GM12878 (cell line): Measurements from ENCODE around the gene PRMT2. TPM values are rescaled to one million over a fixed set of nuclear protein-coding genes. Genes with fewer than 3 reads are reported as not detected.

Source experiments
- CHD1 ChIP-seq: IDR thresholded peaks from 2 replicates; pipeline ENCODE4 v1.6.1; 2012; ENCODE audit warnings: low read depth, low read length, improper control_type of control experiment
- MYC ChIP-seq: IDR thresholded peaks from 2 replicates; pipeline ENCODE4 v1.6.1; 2011; ENCODE audit warnings: mild to moderate bottlenecking, low read length, moderate library complexity, inconsistent platforms; ENCODE audit not compliant: insufficient read depth, insufficient replicate concordance, insufficient read length, severe bottlenecking
- PAX8 ChIP-seq: fragments of 450-650 bp; IDR thresholded peaks from 2 replicates; pipeline ENCODE4 v1.6.1; 2017; ENCODE audit warnings: mild to moderate bottlenecking, moderate library complexity
- ZNF217 ChIP-seq: fragments of 450-650 bp; IDR thresholded peaks from 2 replicates; pipeline ENCODE4 v1.6.1; 2017; ENCODE audit warnings: antibody characterized with exemption, mild to moderate bottlenecking
- polyA plus RNA-seq, 11 experiments: library from polyadenylated mRNA; depleted of rRNA in 4 of 11; unstranded in 6 of 11; stranded (reverse) in 5 of 11; fragments of >200 nt; fragmentation: Nextera tagmentation in 4 of 11; fragmentation: Illumina TruSeq in 1 of 11; extraction: Ambion mirVana in 4 of 11; extraction: Trizol in 1 of 11; gene quantifications; 1 replicate in 1 of 11; 2 replicates in 10 of 11; pipeline versions ENCODE4 v1.2.1 to v1.2.3, GENCODE V29; 2011 to 2016; ENCODE audit warnings: inconsistent platforms in 2 of 11, missing spikeins in 2 of 11, low read depth in 1 of 11
- total RNA-seq, 4 experiments: library from RNA; depleted of rRNA in 3 of 4; stranded (reverse); fragments of >200 nt in 3 of 4; fragmentation: Illumina TruSeq in 1 of 4; extraction: Trizol in 1 of 4; gene quantifications; 2 replicates each; pipeline versions ENCODE4 v1.2.1 to v1.2.3, GENCODE V29; 2013 to 2021
- TF ChIP-seq, protein P1 (sequence below): fragments of 450-650 bp; IDR thresholded peaks from 2 replicates; pipeline ENCODE4 v1.6.1; 2017; ENCODE audit warnings: mild to moderate bottlenecking, moderate library complexity
- TF ChIP-seq, protein P2 (sequence below): fragments of 450-650 bp; IDR thresholded peaks from 2 replicates; pipeline ENCODE4 v1.6.1; 2018; ENCODE audit warnings: borderline replicate concordance, mild to moderate bottlenecking; ENCODE audit not compliant: partially characterized antibody

The PRMT2 gene
- total and polyA plus RNA-seq, 10 of the 15 experiments (the other 5 are each of a cell fraction or from before 2014, with no cell fraction given) = 16.1 to 48.6 (median 36.2) TPM

DNA sequence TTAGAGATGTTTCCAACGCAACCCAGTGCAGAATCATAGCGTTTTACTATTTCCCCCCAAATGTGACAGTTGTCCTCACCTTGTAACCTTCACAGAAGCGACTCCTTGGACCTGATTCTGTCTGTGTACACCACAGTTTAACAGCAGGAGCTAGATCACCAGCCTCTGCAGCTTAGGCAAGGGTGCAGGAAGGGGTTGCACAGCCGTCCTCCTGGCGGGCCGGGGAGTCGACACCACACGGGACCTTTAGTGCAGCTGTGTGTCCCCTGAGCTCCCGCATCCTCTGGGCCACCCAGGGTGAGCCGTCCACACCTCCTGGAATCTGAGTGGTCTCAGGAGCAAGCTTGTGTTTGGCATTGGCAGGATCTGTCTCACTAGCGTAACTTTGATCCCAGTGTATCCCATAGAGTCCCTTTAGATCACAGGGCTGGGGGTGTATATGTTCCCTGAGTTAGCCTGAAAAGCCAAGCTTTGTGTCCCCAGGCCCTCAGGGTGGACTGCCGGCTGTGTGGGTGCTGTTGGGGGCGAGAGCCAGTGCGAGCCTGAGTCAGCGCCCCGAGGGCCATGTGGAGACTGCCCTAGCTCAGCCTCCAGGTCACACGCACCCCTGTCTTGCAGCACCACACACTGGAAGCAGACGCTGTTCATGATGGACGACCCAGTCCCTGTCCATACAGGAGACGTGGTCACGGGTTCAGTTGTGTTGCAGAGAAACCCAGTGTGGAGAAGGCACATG is 27.5 kb downstream of the PRMT2 start (continued):
- TF ChIP-seq, protein P1, sequence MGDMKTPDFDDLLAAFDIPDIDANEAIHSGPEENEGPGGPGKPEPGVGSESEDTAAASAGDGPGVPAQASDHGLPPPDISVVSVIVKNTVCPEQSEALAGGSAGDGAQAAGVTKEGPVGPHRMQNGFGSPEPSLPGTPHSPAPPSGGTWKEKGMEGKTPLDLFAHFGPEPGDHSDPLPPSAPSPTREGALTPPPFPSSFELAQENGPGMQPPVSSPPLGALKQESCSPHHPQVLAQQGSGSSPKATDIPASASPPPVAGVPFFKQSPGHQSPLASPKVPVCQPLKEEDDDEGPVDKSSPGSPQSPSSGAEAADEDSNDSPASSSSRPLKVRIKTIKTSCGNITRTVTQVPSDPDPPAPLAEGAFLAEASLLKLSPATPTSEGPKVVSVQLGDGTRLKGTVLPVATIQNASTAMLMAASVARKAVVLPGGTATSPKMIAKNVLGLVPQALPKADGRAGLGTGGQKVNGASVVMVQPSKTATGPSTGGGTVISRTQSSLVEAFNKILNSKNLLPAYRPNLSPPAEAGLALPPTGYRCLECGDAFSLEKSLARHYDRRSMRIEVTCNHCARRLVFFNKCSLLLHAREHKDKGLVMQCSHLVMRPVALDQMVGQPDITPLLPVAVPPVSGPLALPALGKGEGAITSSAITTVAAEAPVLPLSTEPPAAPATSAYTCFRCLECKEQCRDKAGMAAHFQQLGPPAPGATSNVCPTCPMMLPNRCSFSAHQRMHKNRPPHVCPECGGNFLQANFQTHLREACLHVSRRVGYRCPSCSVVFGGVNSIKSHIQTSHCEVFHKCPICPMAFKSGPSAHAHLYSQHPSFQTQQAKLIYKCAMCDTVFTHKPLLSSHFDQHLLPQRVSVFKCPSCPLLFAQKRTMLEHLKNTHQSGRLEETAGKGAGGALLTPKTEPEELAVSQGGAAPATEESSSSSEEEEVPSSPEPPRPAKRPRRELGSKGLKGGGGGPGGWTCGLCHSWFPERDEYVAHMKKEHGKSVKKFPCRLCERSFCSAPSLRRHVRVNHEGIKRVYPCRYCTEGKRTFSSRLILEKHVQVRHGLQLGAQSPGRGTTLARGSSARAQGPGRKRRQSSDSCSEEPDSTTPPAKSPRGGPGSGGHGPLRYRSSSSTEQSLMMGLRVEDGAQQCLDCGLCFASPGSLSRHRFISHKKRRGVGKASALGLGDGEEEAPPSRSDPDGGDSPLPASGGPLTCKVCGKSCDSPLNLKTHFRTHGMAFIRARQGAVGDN = no peak
- TF ChIP-seq PAX8 (no peak), MYC (no peak), CHD1 (no peak), ZNF217 (no peak)
- TF ChIP-seq, protein P2, sequence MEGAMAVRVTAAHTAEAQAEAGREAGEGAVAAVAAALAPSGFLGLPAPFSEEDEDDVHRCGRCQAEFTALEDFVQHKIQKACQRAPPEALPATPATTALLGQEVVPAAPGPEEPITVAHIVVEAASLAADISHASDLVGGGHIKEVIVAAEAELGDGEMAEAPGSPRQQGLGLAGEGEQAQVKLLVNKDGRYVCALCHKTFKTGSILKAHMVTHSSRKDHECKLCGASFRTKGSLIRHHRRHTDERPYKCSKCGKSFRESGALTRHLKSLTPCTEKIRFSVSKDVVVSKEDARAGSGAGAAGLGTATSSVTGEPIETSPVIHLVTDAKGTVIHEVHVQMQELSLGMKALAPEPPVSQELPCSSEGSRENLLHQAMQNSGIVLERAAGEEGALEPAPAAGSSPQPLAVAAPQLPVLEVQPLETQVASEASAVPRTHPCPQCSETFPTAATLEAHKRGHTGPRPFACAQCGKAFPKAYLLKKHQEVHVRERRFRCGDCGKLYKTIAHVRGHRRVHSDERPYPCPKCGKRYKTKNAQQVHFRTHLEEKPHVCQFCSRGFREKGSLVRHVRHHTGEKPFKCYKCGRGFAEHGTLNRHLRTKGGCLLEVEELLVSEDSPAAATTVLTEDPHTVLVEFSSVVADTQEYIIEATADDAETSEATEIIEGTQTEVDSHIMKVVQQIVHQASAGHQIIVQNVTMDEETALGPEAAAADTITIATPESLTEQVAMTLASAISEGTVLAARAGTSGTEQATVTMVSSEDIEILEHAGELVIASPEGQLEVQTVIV = no peak
- TF ChIP-seq, all 136 proteins: peak for 0
